Aorta (tissue), 5 donors: ENCODE results near the gene HPSE2. TPM values are rescaled to one million over a fixed set of nuclear protein-coding genes. Genes with fewer than 3 reads are reported as not detected.

ENCODE experiments used
- ATAC-seq: fragments of 200-7000 bp; cut with Tn5 transposase; one replicate; pipeline ENCODE4 v1.9.1; 2022; ENCODE audit warnings: moderate library complexity; ENCODE audit not compliant: low FRiP score
- DNase-seq, 2 donors: peaks; one replicate each; pipeline ENCODE4 v3.0.0-alpha.2; 2020
- H3K27ac ChIP-seq, 2 donors: one replicate each; pipeline ENCODE4 v1.5.1; 2013; ENCODE audit warnings: low read length in 2 of 2, mild to moderate bottlenecking in 2 of 2, moderate library complexity in 2 of 2, control low read depth in 1 of 2, inconsistent platforms in 1 of 2, low read depth in 1 of 2
- H3K27me3 ChIP-seq, 2 donors: one replicate each; pipeline ENCODE4 v1.6.1; 2013; ENCODE audit warnings: control low read depth in 1 of 2, low read length in 1 of 2, mild to moderate bottlenecking in 1 of 2, moderate library complexity in 1 of 2; ENCODE audit not compliant: insufficient read depth in 2 of 2, control insufficient read depth in 1 of 2
- H3K36me3 ChIP-seq, 2 donors: one replicate each; pipeline ENCODE4 v1.6.1; 2013; ENCODE audit warnings: control low read depth in 1 of 2, low read length in 1 of 2, mild to moderate bottlenecking in 1 of 2; ENCODE audit not compliant: insufficient read depth in 2 of 2, control insufficient read depth in 1 of 2
- H3K4me1 ChIP-seq, 2 donors: one replicate each; pipeline ENCODE4 v1.6.1; 2013; ENCODE audit warnings: low read length in 2 of 2, control low read depth in 1 of 2, mild to moderate bottlenecking in 1 of 2, moderate library complexity in 1 of 2; ENCODE audit not compliant: insufficient read depth in 2 of 2, control insufficient read depth in 1 of 2
- H3K4me3 ChIP-seq, 2 donors: one replicate each; pipeline ENCODE4 v1.5.1; 2013; ENCODE audit warnings: low read length in 2 of 2, control low read depth in 1 of 2, mild to moderate bottlenecking in 1 of 2
- H3K9me3 ChIP-seq: one replicate; pipeline ENCODE4 v1.6.1; 2013; ENCODE audit warnings: mild to moderate bottlenecking, low read length; ENCODE audit not compliant: control insufficient read depth
- WGBS, 2 donors: extraction: QIAGEN DNeasy Blood & Tissue Kit; methylation state at CpG; one replicate each; pipeline ENCODE4 v1.1.7; 2013; 5-methylcytosine and 5-hydroxymethylcytosine counted together
- intact Hi-C, 2 donors: fragments of 100-400 bp; cut with DNase I; formaldehyde crosslinking; loops; one replicate each; pipeline versions ENCODE4 v1.14.2 to v1.15.0; 2022
- polyA plus RNA-seq, 2 donors: library from polyadenylated mRNA; stranded (reverse); fragments of 200-250 nt; gene quantifications; one replicate each; pipeline ENCODE4 v1.2.3, GENCODE V29; 2013
- total RNA-seq, 2 donors: library from RNA; stranded (reverse); fragmentation: NEBNext Ultra II Directional; extraction: Animal tissue kit (Norgen Biotek cat#: 25700); gene quantifications; one replicate each; pipeline ENCODE4 v1.2.1, GENCODE V29; 2021
- donor health status: healthy with polysubstance abuse.
- donor health status: Bipolar disorder and iron deficiency.
- donor health status: DM: no; HTN: no; CAD: no.
- donor health status: DM: no; HTN: no; CAD: no.
- donor health status: DM: yes; HTN: yes; CAD: no.

Gene HPSE2
- total and polyA plus RNA-seq, 4 donors, result 1.2 to 22.0 (median 4.8) TPM

GRCh38 chr10:98414578-98414931 lies 821.1 kb downstream of the HPSE2 start:
- Histone ChIP-seq H3K4me3 (peak overlapping the region; percentile 14 to 56), H3K4me1 (no peaks in the 10 kb centered on the region), H3K27ac (peak overlapping the region in 1 of 2 donors; percentile 22), H3K36me3 (peaks cover 0 to 2% of the 10 kb centered on the region in 2 donors), H3K9me3 (no peaks in the 10 kb centered on the region), H3K27me3 (no peaks in the 10 kb centered on the region)
- intact Hi-C loops, result loop anchor here in 1 of 2 donors (10.0 kb wide), 2 partner anchors 100 to 150 kb away; partner anchors contain the start of gene LOXL4
- WGBS, 2 donors, result 18 to 22% methylated on average over 3 of the region's 3 CpGs
- ATAC-seq (no peak), DNase-seq (no peak)

- no peaks in the 10 kb centered on the region for H3K27me3 ChIP-seq
- no peak overlapping the region for H3K27ac ChIP-seq
- no peak overlapping the region for H3K4me3 ChIP-seq
- H3K4me1 ChIP-seq, result no peaks in the 10 kb centered on the region
- no peaks in the 10 kb centered on the region for H3K9me3 ChIP-seq
- ATAC-seq (no peak), DNase-seq (no peak)
- intact Hi-C loops, result loop anchor here in 1 of 2 donors (10.0 kb wide), 2 partner anchors 97 to 147 kb away; partner anchors contain the start of gene LOXL4
- WGBS, 2 donors, result 69 to 78% methylated on average over 1 of the region's 1 CpG
- H3K36me3 ChIP-seq, result no peaks in the 10 kb centered on the region
These were observed 823.9 kb downstream of the HPSE2 start for GRCh38 chr10:98411768-98412167.

- H3K4me1 ChIP-seq, result no peaks in the 10 kb centered on the region
- H3K27ac ChIP-seq, result no peak overlapping the region
- ATAC-seq, result no peak
- H3K9me3 ChIP-seq, result no peaks in the 10 kb centered on the region
- intact Hi-C loops, result loop anchor here in 1 of 2 donors (10.0 kb wide), 2 partner anchors 96 to 146 kb away; partner anchors contain the start of gene LOXL4
- H3K36me3 ChIP-seq, result no peaks in the 10 kb centered on the region
- DNase-seq, result no peak
- WGBS, 2 donors, result 82 to 83% methylated on average over 11 of the region's 11 CpGs
- no peak overlapping the region for H3K4me3 ChIP-seq
- no peaks in the 10 kb centered on the region for H3K27me3 ChIP-seq
These were observed 824.5 kb downstream of the HPSE2 start for GRCh38 chr10:98411166-98411565.

- Histone ChIP-seq H3K4me3 (no peak overlapping the region), H3K9me3 (no peaks in the 10 kb centered on the region), H3K27me3 (no peaks in the 10 kb centered on the region), H3K27ac (no peak overlapping the region), H3K4me1 (no peaks in the 10 kb centered on the region), H3K36me3 (no peaks in the 10 kb centered on the region)
- WGBS, 2 donors, result 82 to 86% methylated on average over 10 of the region's 10 CpGs
- DNase-seq (no peak), ATAC-seq (no peak)
- intact Hi-C loops, result loop anchor here in 1 of 2 donors (10.0 kb wide), 2 partner anchors 96 to 146 kb away; partner anchors contain the start of gene LOXL4
These were observed 824.9 kb downstream of the HPSE2 start for GRCh38 chr10:98410759-98411158.

GRCh38 chr10:98410135-98410743 lies 825.4 kb downstream of the HPSE2 start:
- Histone ChIP-seq H3K27ac (no peak overlapping the region), H3K27me3 (no peaks in the 10 kb centered on the region), H3K36me3 (no peaks in the 10 kb centered on the region), H3K4me3 (no peak overlapping the region), H3K9me3 (no peaks in the 10 kb centered on the region), H3K4me1 (no peaks in the 10 kb centered on the region)
- intact Hi-C loops, result loop anchor here in 1 of 2 donors (10.0 kb wide), 2 partner anchors 95 to 145 kb away; partner anchors contain the start of gene LOXL4
- DNase-seq (no peak), ATAC-seq (no peak)
- 91 to 97% methylated on average over 4 of the region's 4 CpGs for WGBS, 2 donors

- ATAC-seq (no peak), DNase-seq (no peak)
- Histone ChIP-seq H3K27ac (no peak overlapping the region), H3K4me3 (no peak overlapping the region), H3K27me3 (no peaks in the 10 kb centered on the region), H3K9me3 (no peaks in the 10 kb centered on the region), H3K36me3 (no peaks in the 10 kb centered on the region), H3K4me1 (no peaks in the 10 kb centered on the region)
- WGBS, 2 donors, result 89 to 94% methylated on average over 4 of the region's 4 CpGs
- intact Hi-C loops, result no loop called here
These were observed 826.9 kb downstream of the HPSE2 start for GRCh38 chr10:98408799-98409198.

GRCh38 chr10:98407744-98408241 lies 827.9 kb downstream of the HPSE2 start:
- DNase-seq (peak; percentile 33 to 36), ATAC-seq (no peak)
- H3K36me3 ChIP-seq, result no peaks in the 10 kb centered on the region
- intact Hi-C loops, result no loop called here
- H3K4me3 ChIP-seq, result no peak overlapping the region
- no peaks in the 10 kb centered on the region for H3K4me1 ChIP-seq
- H3K27ac ChIP-seq, result no peak overlapping the region
- H3K9me3 ChIP-seq, result no peaks in the 10 kb centered on the region
- H3K27me3 ChIP-seq, result no peaks in the 10 kb centered on the region
- WGBS, 2 donors, result 94 to 98% methylated on average over 18 of the region's 18 CpGs
